ENCODE measurements around the gene TIAM2.

Gene TIAM2

GRCh38 chr6:155173488-155173887 lies 178.4 kb downstream of the TIAM2 start:
- Histone ChIP-seq H4K20me1 (ENCODE audit: insufficient read depth, low read length) (no peaks in the 10 kb centered on the region), H3F3A (ENCODE audit: insufficient read depth, low read length) (0 out of 2 replicates have a peak, but pooled peaks cover 9% of the 10 kb centered on the region), H3K9ac (ENCODE audit: low read length) (no peak overlapping the region), H2AFZ (ENCODE audit: low read length) (no peak overlapping the region), H3K4me2 (ENCODE audit: low read length) (no peak overlapping the region), H3K9me2 (ENCODE audit: low read depth, low read length) (no peaks in the 10 kb centered on the region), H3K4me1 (ENCODE audit: insufficient read depth, low read length, severe bottlenecking) (peaks cover 41% of the 10 kb centered on the region), H3K36me3 (ENCODE audit: insufficient read depth, low read length) (no peaks in the 10 kb centered on the region), H3K79me2 (ENCODE audit: insufficient read depth, low read length) (no peaks in the 10 kb centered on the region), H3K4me3 (ENCODE audit: low read depth, low read length, poor library complexity, severe bottlenecking) (no peak overlapping the region), H3K9me3 (ENCODE audit: low read length) (no peaks in the 10 kb centered on the region), H3K27ac (ENCODE audit: low read depth, low read length, poor library complexity, severe bottlenecking) (no peak overlapping the region), H3K27me3 (ENCODE audit: insufficient read depth, low read length) (no peaks in the 10 kb centered on the region)
- no peak for TF ChIP-seq EZH2 (IDR thresholded peaks at IDR 0.05; ENCODE audit: borderline replicate concordance, low read length)

GRCh38 chr6:155174576-155175211 lies 179.6 kb downstream of the TIAM2 start:
- H3K4me3 ChIP-seq (ENCODE audit: low read depth, low read length, poor library complexity, severe bottlenecking), result no peak overlapping the region
- H3K4me1 ChIP-seq (ENCODE audit: insufficient read depth, low read length, severe bottlenecking), result peaks cover 41% of the 10 kb centered on the region
- no peaks in the 10 kb centered on the region for H3K79me2 ChIP-seq (ENCODE audit: insufficient read depth, low read length)
- H3F3A ChIP-seq (ENCODE audit: insufficient read depth, low read length), result 0 out of 2 replicates have a peak, but pooled peaks cover 9% of the 10 kb centered on the region
- H3K27ac ChIP-seq (ENCODE audit: low read depth, low read length, poor library complexity, severe bottlenecking), result no peak overlapping the region
- peak; percentile 82 for TF ChIP-seq CTCF (IDR thresholded peaks at IDR 0.05; ENCODE audit: low read length)
- TF ChIP-seq EZH2 (IDR thresholded peaks at IDR 0.05; ENCODE audit: borderline replicate concordance, low read length), result no peak
- H3K4me2 ChIP-seq (ENCODE audit: low read length), result no peak overlapping the region
- H3K27me3 ChIP-seq (ENCODE audit: insufficient read depth, low read length), result no peaks in the 10 kb centered on the region
- no peak overlapping the region for H2AFZ ChIP-seq (ENCODE audit: low read length)
- H3K9ac ChIP-seq (ENCODE audit: low read length), result no peak overlapping the region
- no peaks in the 10 kb centered on the region for H3K36me3 ChIP-seq (ENCODE audit: insufficient read depth, low read length)
- H3K9me2 ChIP-seq (ENCODE audit: low read depth, low read length), result no peaks in the 10 kb centered on the region
- no peaks in the 10 kb centered on the region for H4K20me1 ChIP-seq (ENCODE audit: insufficient read depth, low read length)
- H3K9me3 ChIP-seq (ENCODE audit: low read length), result no peaks in the 10 kb centered on the region

- H4K20me1 ChIP-seq (ENCODE audit: insufficient read depth, low read length), result no peaks in the 10 kb centered on the region
- H3K27ac ChIP-seq (ENCODE audit: low read depth, low read length, poor library complexity, severe bottlenecking), result no peak overlapping the region
- peaks cover 43% of the 10 kb centered on the region for H3K4me1 ChIP-seq (ENCODE audit: insufficient read depth, low read length, severe bottlenecking)
- 0 out of 2 replicates have a peak, but pooled peaks cover 9% of the 10 kb centered on the region for H3F3A ChIP-seq (ENCODE audit: insufficient read depth, low read length)
- peak overlapping the region; percentile 51; the same call in 1 of the 2 replicates for H2AFZ ChIP-seq (ENCODE audit: low read length)
- H3K4me3 ChIP-seq (ENCODE audit: low read depth, low read length, poor library complexity, severe bottlenecking), result no peak overlapping the region
- no peak overlapping the region for H3K4me2 ChIP-seq (ENCODE audit: low read length)
- no peaks in the 10 kb centered on the region for H3K9me2 ChIP-seq (ENCODE audit: low read depth, low read length)
- H3K9me3 ChIP-seq (ENCODE audit: low read length), result no peaks in the 10 kb centered on the region
- TF ChIP-seq CTCF (IDR thresholded peaks at IDR 0.05; ENCODE audit: low read length), result peak; percentile 80
- no peak for TF ChIP-seq EZH2 (IDR thresholded peaks at IDR 0.05; ENCODE audit: borderline replicate concordance, low read length)
- no peaks in the 10 kb centered on the region for H3K79me2 ChIP-seq (ENCODE audit: insufficient read depth, low read length)
- no peaks in the 10 kb centered on the region for H3K36me3 ChIP-seq (ENCODE audit: insufficient read depth, low read length)
- no peak overlapping the region for H3K9ac ChIP-seq (ENCODE audit: low read length)
- no peaks in the 10 kb centered on the region for H3K27me3 ChIP-seq (ENCODE audit: insufficient read depth, low read length)
These were observed 182.3 kb downstream of the TIAM2 start for GRCh38 chr6:155177363-155177961.

Measured in OCI-LY1 (cell line).